Jurkat, Clone E6-1 (cell line): ENCODE results near the gene GRID2.

ENCODE experiments used
- DNase-seq: peaks from one replicate; pipeline ENCODE4 v3.0.0-alpha.2; 2011; ENCODE audit warnings: low read depth, low spot score
- H3K4me3 ChIP-seq: 2 replicates; pipeline ENCODE4 v1.5.1; 2011; ENCODE audit warnings: mild to moderate bottlenecking, low read length, control low read depth, moderate library complexity

GRID2 gene

DNA sequence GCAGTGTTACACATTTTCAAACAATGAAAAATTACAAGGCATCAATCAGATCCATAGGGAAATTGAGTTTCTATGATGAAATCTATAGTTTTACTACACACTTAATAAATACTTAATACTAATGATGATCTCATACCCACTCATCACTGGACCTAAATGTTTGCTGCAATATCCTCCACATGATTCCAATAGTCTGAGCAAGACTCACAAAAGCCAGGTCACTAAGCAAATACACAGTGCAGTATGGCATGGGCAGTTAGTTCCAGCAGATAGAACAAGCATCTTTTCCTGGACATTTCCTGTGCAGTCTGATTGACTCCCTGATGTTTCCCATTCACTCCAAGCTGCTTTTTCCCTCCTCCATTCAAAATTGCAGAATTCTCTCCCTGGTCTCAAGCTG is 1415.8 kb downstream of the GRID2 start:
- DNase-seq: no peak
- no peak overlapping the region for H3K4me3 ChIP-seq

DNA sequence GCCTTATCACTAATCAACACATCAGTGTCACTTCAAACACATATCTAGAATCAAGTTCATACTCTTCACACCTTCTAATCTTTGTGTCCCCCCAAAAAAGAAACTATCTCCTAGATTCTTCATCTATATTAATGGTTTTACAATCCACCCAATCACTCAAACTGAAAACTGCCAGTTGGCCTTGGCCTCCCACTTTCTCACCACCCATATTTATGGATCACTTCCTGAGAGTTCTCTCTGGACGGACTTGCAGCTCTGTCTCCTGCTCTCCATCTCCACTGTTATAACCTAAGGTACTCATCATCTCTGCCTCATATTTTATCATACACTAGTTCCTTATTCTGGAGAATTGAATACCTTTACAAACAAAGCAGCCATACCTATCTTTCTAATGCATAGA is 1418.7 kb downstream of the GRID2 start:
- no peak overlapping the region for H3K4me3 ChIP-seq
- DNase-seq: no peak

DNA sequence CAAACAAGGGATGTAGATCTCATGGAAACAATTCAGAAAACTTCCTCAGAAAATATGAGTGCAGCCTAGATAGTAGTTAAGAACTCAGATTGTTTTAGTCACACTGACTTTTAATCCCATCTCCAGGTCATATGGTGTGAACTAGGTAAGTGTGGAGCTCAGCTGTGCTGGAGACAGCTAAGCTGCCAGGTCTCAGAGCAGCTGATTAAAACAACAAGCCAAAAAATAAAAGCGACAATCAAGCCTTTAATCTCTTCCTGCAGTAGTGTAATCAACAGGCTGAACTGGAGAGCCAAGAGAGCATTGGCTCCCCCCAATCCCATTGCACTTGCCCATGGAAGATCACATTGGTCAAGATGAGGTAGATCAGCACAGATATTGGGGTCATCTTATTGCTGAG is 1426.5 kb downstream of the GRID2 start:
- no peak for DNase-seq
- H3K4me3 ChIP-seq: no peak overlapping the region

DNA sequence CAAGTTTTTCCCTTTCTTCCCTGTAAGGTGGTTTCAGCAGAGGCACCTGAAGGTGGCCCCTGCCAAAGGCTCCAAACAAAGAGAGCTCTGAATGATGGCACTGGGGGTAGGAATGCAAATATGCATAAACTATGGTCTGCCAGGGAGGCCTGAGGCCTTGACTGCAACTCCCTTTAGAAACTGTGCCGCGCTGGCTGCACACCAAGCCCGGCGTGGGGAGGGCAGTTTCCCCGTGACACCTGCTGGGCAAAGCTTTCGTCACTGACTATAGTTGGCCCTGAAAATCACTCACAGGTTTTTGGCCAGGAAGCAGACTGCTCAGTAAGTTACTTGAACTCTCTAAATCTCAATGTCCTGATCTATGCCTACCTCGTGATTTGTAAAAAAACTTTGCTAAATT is 1427.0 kb downstream of the GRID2 start:
- H3K4me3 ChIP-seq: no peak overlapping the region
- no peak for DNase-seq

DNA sequence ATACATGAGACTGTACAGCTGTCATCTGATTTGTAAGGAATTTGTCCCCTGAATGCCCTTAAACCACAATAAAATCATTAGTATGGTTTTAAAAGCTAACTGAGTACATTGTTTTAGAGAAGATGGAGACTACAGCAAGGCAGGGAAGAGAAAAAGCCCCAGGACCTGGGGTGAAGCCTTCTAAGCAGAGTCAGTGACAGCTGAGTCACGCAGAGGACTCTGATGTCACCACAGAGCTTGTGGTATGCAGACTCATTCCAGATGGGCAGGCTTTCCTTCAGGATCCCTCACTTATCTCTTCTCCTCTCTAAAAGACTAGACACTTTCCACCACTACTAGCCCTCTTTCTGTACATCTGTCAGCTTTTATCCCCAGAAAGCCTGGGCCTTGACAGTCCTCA is 1427.7 kb downstream of the GRID2 start:
- no peak overlapping the region for H3K4me3 ChIP-seq
- DNase-seq: no peak

DNA sequence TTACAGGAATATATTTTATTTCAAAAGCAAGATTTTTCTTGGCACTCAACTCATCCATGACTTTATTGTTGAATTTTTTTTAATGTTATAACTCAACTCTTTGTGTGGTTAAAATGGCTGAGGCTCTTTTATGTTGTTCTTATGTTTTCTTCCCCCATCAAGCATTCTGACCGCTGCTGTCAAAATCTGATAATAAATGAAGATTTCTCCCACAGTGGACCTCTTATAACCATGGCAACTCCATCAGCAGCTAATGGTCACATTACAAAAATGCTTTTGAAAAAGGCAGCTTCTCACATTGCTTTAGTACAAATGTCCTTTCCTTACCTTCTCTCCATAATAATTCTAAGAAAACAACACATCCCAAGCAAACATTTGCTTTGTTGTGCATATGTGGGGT is 1428.7 kb downstream of the GRID2 start:
- H3K4me3 ChIP-seq: no peak overlapping the region

DNA sequence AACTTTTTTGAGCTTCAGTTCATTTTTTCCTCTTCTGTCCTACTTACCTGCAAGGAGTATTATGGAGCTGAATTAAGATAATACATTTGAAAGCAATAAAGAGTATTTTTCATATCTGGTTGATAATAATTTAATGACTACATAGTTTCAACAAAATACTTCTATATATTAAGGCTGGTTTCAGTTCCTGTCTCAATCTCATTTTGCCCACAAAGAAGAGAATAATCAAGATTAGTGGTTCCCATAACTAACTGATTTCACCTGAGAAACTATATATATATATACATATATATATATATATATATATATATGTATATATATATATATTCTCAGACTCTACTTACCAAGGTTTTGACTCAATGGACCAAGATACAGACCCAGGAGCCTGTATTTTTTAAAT is 1437.1 kb downstream of the GRID2 start:
- DNase-seq: no peak
- no peak overlapping the region for H3K4me3 ChIP-seq

More for the DNA sequence above, 1428.7 kb downstream of the GRID2 start:
- DNase-seq: no peak

DNA sequence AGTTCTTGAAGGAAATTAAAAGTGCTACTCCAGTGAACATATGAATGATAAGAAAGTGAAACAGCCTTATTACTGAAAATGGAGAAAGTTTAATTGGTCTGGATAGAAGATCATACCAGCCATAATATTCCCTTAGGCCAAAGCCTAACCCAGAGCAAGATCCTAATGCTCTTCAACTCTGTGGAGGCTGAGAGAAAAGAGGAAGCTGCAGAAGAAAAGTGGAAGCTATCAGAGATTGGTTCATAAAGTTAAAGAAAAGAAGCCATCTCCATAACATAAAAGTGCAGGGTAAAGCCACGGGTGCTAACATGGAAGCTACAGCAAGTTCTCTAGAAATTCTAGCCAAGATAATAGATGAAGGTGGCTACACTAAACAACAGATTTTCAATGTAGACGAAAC is 1439.3 kb downstream of the GRID2 start:
- H3K4me3 ChIP-seq: no peak overlapping the region
- no peak for DNase-seq

DNA sequence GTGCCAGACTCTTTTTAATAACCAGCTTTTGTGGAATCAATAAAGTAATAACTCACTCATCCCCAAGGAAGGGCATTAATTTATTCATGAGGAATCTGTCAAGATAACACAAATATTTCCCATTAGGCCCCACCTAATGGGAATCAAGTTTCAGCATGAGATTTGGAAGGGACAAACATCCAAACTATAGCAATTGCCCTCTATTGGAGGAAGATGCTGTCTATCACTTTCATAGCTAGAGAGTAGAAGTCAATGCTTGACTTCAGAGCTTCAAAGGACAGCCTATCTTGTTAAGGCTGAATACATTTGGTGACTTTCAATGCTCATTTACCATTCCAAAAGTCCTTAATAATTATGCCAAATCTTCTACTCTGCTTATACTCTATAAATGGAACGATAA is 1439.9 kb downstream of the GRID2 start:
- DNase-seq: no peak
- no peak overlapping the region for H3K4me3 ChIP-seq

DNA sequence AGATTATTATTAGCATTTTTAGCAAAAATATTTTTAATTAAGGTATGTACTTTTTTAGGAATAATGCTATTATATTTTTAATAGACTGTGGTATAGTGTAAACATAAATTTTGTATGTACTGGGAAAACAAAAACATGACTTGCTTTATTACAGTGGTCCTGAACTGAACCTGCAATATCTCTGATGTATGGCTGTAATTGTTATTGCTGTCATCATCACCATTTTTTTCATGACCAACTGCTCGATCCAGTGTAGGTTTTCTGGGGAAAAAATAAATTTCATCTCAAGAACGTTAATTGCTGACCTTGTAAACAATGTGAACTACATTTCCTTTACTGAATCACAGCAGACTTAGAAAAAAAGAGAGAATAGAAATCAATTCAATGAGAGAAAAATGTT is 1441.2 kb downstream of the GRID2 start:
- DNase-seq: no peak
- no peak overlapping the region for H3K4me3 ChIP-seq

DNA sequence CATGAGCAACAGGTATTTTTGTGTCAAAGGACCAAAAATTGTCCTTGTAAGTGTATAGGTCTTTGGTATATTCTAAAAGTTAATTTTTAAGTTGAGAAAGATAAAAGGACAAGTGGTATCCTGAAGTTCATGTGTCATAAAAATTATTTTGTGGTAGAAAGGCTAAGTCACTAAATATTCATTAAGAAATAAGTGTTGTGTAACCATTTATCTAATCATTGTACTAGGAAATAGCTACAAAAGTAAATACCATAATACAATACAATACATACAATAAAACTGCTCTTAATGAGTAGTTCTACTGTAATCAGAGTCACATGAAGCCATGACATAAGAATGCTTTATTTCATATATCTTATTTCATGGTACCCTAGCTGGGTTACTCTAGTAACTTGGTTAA is 1442.3 kb downstream of the GRID2 start:
- no peak for DNase-seq

DNA sequence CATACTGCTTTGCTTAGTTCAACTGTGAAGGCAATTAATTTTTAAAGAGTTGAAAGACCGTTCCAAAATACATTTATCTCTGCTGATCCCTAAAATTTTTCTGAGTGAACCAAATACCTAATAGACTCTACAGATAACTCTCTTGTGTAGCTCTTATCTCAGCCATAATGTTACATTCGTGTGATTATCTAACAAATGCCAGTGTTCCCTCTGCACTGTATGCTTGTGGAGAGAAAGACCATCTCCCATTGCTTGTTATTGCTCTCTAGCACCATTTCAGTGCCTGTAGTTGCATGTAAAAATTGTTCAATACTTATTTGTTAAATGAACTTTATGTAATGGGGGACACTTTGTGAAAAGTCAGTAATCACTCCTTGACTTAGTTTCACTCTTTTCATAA is 1443.5 kb downstream of the GRID2 start:
- no peak overlapping the region for H3K4me3 ChIP-seq
- DNase-seq: no peak

More for the DNA sequence above, 1442.3 kb downstream of the GRID2 start:
- no peak overlapping the region for H3K4me3 ChIP-seq

DNA sequence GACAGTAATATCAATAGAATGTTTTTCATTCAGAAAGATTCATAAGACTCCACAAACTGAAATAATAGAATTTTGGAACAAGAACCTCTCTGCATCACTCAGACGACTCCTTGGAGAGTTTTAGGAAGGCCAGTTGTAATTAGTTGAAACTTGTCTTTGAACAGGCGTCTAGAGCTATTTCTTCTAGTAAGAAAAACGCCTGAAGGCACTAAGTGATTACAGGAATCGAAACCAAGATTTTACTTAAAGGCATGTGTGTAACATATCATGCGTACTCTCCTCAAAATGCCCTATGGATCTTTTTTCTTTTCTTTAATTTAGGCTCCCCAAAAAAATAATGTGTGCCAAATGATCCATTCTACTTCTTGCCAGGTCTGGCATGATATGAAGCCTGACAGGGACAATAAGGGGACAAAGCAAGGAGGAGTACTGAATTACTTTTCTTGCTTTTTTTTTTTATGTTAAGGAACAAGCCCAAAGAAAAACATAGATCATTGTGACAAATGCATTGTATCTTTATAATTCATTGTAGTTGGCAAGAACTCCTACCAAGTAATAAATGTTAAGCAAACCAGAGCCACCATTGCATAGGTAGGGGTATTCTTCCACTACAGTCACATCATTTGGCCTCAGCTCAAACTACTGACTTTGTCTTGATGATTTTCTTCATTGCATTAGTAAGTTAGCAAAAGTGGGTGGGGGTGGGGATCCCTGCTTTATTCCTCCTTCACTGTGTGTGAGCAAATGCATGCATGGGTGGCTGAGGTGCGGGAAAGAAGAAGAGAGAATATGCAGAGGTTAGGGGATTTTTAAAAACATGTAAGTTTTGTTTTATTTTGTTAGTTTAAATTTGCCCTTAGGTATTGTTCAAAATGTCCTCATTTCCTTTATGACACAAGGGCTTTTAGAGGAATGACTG is 1444.9 kb downstream of the GRID2 start:
- no peak overlapping the region for H3K4me3 ChIP-seq
- no peak for DNase-seq

DNA sequence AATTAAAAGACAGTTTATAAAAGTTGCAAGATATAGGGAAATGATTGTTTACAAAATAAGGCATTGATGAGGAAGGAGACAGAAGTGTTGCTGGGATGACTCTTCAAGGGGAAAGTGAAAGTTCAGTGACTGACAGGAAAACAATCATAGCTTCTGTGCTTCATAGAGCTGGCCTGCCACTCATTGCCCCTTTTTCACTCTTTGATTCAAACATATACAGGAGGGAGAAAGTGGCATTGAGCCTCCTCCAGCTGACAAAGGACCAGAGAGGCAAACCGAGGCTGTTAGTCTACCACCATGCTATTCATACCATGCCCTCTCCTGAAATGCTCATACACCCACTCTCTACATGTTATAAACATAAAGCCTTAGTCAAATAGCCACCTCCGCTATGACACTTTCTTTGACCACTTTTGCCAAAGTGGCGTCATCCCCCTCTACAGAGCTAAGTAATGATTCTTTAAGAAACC is 1445.6 kb downstream of the GRID2 start:
- no peak for DNase-seq
- H3K4me3 ChIP-seq: no peak overlapping the region

DNA sequence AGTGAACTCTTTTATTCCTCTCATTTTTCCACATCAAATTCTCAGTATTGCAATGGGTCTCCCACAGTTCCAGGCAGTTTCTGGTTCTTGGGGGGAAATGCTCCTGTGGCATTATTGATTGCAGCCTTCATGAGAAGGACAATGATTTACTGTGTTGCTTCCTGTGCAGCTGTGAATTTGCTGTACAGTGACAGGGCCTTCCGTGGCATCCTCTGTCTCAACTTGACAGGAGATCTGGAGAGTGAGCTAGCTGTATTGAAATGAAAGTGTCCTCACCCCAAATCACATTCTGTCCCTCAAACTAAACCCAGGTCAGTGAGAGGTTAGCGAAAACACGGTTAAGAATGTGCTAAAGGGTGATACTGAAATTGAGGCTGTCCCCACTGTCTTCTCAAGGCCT is 1447.6 kb downstream of the GRID2 start:
- no peak for DNase-seq

DNA sequence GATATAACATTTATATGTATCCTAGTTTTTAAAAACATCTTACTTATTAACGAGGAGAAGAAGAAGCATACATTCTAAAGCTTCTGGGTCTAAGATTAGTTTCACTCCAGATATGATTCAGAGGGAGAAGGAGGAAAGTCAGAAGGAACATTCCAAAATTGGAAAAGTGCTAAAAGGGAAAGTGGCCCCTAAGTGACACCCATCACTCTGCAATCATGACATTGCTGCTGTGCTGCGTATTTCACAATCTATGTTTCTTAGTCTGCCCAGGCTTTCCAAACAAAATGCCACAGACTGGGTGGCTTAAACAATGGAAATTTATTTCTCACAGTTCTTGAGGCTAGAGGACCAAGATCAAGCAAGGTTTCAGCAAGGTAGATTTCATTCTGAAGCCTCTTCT is 1452.3 kb downstream of the GRID2 start:
- no peak overlapping the region for H3K4me3 ChIP-seq
- no peak for DNase-seq

More for the DNA sequence above, 1447.6 kb downstream of the GRID2 start:
- no peak overlapping the region for H3K4me3 ChIP-seq

DNA sequence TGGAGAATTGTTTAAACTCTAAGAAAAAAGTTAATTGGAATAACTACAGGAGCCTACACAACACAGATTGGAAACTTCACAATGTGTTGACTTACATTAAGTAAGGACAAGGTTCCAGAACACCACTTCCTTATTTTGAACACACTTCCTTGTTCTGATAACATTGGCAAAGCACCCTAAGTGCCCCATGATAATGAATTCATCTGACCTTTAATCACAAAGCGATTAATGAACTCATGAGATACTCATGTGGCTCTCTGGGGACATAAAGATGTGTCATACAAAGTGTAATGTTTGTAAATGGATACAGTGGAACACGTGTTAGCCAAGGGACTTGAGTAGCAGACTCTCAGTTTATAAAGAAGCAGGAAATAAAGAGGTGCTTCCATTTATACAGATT is 1455.7 kb downstream of the GRID2 start:
- no peak overlapping the region for H3K4me3 ChIP-seq
- DNase-seq: no peak

DNA sequence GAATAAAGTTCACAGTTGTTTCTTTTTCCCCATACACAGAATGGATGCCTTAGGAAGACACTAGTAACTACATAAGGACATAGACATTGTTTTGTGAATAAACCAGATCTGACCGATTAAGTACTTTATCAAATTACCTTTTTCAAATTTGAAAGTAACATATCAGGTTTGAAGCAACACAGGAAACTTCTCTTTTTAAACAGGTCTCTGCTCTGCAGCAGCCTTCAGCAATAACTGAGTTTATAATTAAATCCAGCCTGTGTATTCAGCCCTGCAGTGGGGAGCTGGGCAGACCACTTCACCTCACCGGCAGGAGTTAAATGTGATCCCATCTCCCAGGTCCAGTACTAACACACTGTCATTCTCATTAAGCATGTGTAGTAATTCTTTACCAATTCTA is 1456.5 kb downstream of the GRID2 start:
- no peak overlapping the region for H3K4me3 ChIP-seq
- no peak for DNase-seq

DNA sequence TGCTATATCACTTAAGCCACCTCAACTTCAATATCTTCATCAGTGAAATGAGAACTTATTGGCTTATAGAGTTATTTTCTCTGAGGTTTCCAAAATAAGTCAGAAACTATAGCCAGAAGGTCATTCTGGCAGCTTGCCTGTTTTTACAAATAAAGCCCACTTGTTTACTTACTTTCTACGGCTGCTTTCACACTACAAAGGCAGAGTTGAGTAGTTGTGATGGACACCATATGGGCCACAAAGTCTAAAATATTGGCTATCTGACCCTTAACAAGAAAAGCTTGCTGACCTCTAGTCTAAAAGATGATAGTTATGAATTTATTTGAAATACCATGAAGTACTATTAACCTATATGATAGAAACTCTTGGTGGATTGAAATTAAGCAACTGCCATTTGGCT is 1457.5 kb downstream of the GRID2 start:
- H3K4me3 ChIP-seq: no peak overlapping the region
- DNase-seq: no peak

DNA sequence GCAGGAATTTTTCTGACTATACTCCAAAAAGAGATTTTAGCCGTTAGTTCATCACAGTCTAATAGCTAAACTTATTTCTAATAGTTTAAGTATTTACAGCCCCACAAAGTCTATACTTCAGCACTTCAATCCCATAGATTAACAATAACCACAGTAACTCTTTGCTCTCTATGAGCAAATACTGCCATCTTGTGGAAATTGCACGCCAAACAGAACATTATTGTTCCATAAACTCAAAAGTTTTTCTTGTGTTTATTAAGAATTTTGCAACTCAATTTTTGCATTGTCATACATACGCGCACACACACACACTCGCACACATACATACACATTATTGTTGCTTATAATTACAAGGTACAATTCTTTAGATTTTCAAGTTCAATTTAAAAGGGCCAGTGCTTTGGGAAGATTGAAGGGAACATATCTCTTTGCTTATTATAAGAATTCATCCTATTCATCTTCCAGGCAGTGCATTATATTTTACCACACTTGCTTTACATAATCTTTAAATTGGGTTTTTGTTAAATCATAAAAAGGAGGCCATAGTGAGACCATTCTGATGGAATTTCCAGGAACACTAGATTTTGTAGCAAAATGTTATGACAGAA is 1461.0 kb downstream of the GRID2 start:
- H3K4me3 ChIP-seq: no peak overlapping the region
- DNase-seq: peak; percentile 37

DNA sequence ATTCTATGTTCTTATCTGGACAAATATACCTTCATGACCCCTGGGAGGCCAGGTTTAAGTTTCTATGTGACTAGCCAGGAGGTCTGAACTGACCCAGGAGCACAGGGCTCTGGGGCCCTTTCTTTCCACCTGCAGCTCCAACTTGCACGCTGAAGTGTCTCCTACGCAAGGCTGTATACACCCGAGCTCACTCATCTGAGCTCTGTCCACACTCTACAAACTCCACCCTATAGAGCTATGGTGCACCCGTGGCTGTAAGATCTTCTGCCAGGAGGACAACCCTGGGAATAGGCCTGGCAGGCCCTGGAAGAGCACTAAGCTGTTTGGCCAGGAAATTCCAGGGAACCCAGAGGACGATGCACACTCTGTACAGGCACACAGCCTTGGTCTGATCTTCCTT is 1464.2 kb downstream of the GRID2 start:
- no peak for DNase-seq
- H3K4me3 ChIP-seq: no peak overlapping the region
